Stimulated activated CD4-positive, alpha-beta T cell treated with anti-CD3 and anti-CD28 coated beads, Interleukin-2, amount 100 ng/mL, for 4 hours (primary cell): ENCODE results near the gene AWAT2.

ENCODE experiments used
- DNase-seq: peaks from one replicate; pipeline ENCODE4 v3.0.0-alpha.2; 2020; ENCODE audit warnings: low read depth

Gene AWAT2

GRCh38 chrX:70049925-70050324 is at the start of gene AWAT2:
AWAT2 (minus strand) TSS chrX:70049938; CDS start chrX:70049932, 6 bp downstream.
- DNase-seq, result no peak

- no peak for DNase-seq
Measured at GRCh38 chrX:70096052-70096451, 46.3 kb upstream of the AWAT2 start.

GRCh38 chrX:70092247-70092646 is 42.5 kb upstream of the AWAT2 start:
- DNase-seq, result no peak

GRCh38 chrX:70089604-70090297 is 40.0 kb upstream of the AWAT2 start:
- DNase-seq, result no peak

GRCh38 chrX:70088751-70089150 is 39.0 kb upstream of the AWAT2 start:
- DNase-seq, result no peak

- no peak for DNase-seq
Measured at GRCh38 chrX:70087857-70088630, 38.3 kb upstream of the AWAT2 start.

GRCh38 chrX:70084592-70085240 is 35.0 kb upstream of the AWAT2 start:
- DNase-seq, result no peak

GRCh38 chrX:70082723-70083122 is 33.0 kb upstream of the AWAT2 start:
- DNase-seq, result no peak

GRCh38 chrX:70079870-70080269 is 30.1 kb upstream of the AWAT2 start:
- DNase-seq, result no peak

GRCh38 chrX:70079297-70079696 is 29.6 kb upstream of the AWAT2 start:
- DNase-seq, result no peak

GRCh38 chrX:70066646-70067045 is 16.9 kb upstream of the AWAT2 start:
- DNase-seq, result no peak

GRCh38 chrX:70062961-70063550 is 13.3 kb upstream of the AWAT2 start:
- no peak for DNase-seq

- DNase-seq, result no peak
Measured at GRCh38 chrX:70062076-70062475, 12.3 kb upstream of the AWAT2 start, which contains the start of gene OTUD6A. OTUD6A (plus strand) TSS chrX:70062457; CDS start chrX:70062525, 68 bp downstream.

GRCh38 chrX:70054391-70054790 is 4.7 kb upstream of the AWAT2 start:
- DNase-seq, result no peak

GRCh38 chrX:70052895-70053615 is 3.3 kb upstream of the AWAT2 start:
- DNase-seq, result no peak

- DNase-seq, result no peak
Measured at GRCh38 chrX:70049406-70049805, 332 bp downstream of the AWAT2 start.

GRCh38 chrX:70046978-70047377 is 2.8 kb downstream of the AWAT2 start:
- no peak for DNase-seq

GRCh38 chrX:70044541-70045245 is 5.0 kb downstream of the AWAT2 start:
- DNase-seq, result no peak

GRCh38 chrX:70043685-70044084 is 6.1 kb downstream of the AWAT2 start:
- no peak for DNase-seq

- no peak for DNase-seq
Measured at GRCh38 chrX:70042399-70043371, 7.1 kb downstream of the AWAT2 start.
